ENCODE results near the gene MANEA.

- TF ChIP-seq, protein P1, sequence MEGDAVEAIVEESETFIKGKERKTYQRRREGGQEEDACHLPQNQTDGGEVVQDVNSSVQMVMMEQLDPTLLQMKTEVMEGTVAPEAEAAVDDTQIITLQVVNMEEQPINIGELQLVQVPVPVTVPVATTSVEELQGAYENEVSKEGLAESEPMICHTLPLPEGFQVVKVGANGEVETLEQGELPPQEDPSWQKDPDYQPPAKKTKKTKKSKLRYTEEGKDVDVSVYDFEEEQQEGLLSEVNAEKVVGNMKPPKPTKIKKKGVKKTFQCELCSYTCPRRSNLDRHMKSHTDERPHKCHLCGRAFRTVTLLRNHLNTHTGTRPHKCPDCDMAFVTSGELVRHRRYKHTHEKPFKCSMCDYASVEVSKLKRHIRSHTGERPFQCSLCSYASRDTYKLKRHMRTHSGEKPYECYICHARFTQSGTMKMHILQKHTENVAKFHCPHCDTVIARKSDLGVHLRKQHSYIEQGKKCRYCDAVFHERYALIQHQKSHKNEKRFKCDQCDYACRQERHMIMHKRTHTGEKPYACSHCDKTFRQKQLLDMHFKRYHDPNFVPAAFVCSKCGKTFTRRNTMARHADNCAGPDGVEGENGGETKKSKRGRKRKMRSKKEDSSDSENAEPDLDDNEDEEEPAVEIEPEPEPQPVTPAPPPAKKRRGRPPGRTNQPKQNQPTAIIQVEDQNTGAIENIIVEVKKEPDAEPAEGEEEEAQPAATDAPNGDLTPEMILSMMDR (IDR thresholded peaks at IDR 0.05 in 2 of 3, conservative IDR thresholded peaks at IDR 0.05 in 1 of 3; ENCODE audit: control insufficient read depth in 2 of 3, extremely low read depth in 1 of 3, insufficient read depth in 1 of 3, low read depth in 3 of 3, low read length in 3 of 3), result no peak
- TF ChIP-seq JUND (IDR thresholded peaks at IDR 0.05; ENCODE audit: low read depth, low read length) (no peak), CBX3 (IDR thresholded peaks at IDR 0.05; ENCODE audit: borderline replicate concordance, low read depth) (no peak), IKZF1 (conservative IDR thresholded peaks at IDR 0.05) (no peak), EZH2 (IDR thresholded peaks at IDR 0.05; ENCODE audit: borderline replicate concordance, control insufficient read depth, low read depth, low read length) (no peak), CBFB (IDR thresholded peaks at IDR 0.05; ENCODE audit: low read depth) (no peak), PAX5 (IDR thresholded peaks at IDR 0.05; ENCODE audit: borderline replicate concordance, low read depth, low read length) (no peak), CREB1 (IDR thresholded peaks at IDR 0.05; ENCODE audit: low read depth) (no peak)
- TF ChIP-seq, protein P2, sequence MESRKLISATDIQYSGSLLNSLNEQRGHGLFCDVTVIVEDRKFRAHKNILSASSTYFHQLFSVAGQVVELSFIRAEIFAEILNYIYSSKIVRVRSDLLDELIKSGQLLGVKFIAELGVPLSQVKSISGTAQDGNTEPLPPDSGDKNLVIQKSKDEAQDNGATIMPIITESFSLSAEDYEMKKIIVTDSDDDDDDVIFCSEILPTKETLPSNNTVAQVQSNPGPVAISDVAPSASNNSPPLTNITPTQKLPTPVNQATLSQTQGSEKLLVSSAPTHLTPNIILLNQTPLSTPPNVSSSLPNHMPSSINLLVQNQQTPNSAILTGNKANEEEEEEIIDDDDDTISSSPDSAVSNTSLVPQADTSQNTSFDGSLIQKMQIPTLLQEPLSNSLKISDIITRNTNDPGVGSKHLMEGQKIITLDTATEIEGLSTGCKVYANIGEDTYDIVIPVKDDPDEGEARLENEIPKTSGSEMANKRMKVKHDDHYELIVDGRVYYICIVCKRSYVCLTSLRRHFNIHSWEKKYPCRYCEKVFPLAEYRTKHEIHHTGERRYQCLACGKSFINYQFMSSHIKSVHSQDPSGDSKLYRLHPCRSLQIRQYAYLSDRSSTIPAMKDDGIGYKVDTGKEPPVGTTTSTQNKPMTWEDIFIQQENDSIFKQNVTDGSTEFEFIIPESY (IDR thresholded peaks at IDR 0.05), result no peak
Measured at GRCh38 chr6:95576998-95577303, 384 bp upstream of the MANEA start.
